Thyroid gland (tissue), 4 donors: ENCODE results near the gene C17orf113. TPM values are rescaled to one million over a fixed set of nuclear protein-coding genes. Genes with fewer than 3 reads are reported as not detected.

Experiments
- DNase-seq, 2 donors: peaks; one replicate each; pipeline ENCODE4 v3.0.0-alpha.2; 2019
- H3K27ac ChIP-seq, 3 donors: fragments of 200-600 bp; sonication (generic); 1 replicate in 2 of 3; 2 replicates in 1 of 3; pipeline ENCODE4 v1.5.1; 2016 to 2019; ENCODE audit warnings: mild to moderate bottlenecking in 1 of 3, moderate library complexity in 1 of 3
- H3K27me3 ChIP-seq: fragments of 200-600 bp; sonication (generic); one replicate; pipeline ENCODE4 v1.5.1; 2019
- H3K36me3 ChIP-seq, 2 donors: fragments of 200-600 bp; sonication (generic); one replicate each; pipeline ENCODE4 v1.5.1; 2016 to 2019
- H3K4me1 ChIP-seq, 2 donors: fragments of 200-600 bp; sonication (generic); one replicate each; pipeline ENCODE4 v1.5.1; 2017 to 2019
- H3K4me3 ChIP-seq, 3 donors: fragments of 200-600 bp; sonication (generic); replicated peaks in 1 of 3; 1 replicate in 2 of 3; 2 replicates in 1 of 3; pipeline ENCODE4 v1.5.1; 2016; ENCODE audit warnings: mild to moderate bottlenecking in 1 of 3
- H3K9me3 ChIP-seq: fragments of 200-600 bp; sonication (generic); one replicate; pipeline ENCODE4 v1.5.1; 2017
- POLR2A ChIP-seq, 2 donors: fragments of 450-650 bp; IDR thresholded peaks; one replicate each; pipeline ENCODE4 v1.6.1; 2017; ENCODE audit warnings: antibody characterized with exemption in 2 of 2, mild to moderate bottlenecking in 2 of 2, moderate library complexity in 1 of 2
- WGBS, 2 donors: methylation state at CpG; one replicate each; pipeline ENCODE4 v1.1.5; 2017; 5-methylcytosine and 5-hydroxymethylcytosine counted together
- intact Hi-C: fragments of 100-400 bp; cut with DNase I; formaldehyde crosslinking; loops from one replicate; pipeline ENCODE4 v1.15.1; 2023
- total RNA-seq, 4 donors: library from RNA; depleted of rRNA; stranded (reverse); fragments of >200 nt; gene quantifications; one replicate each; pipeline ENCODE4 v1.2.3, GENCODE V29; 2016
- TF ChIP-seq, protein P1 (sequence below), 6 experiments: fragments of 200-600 bp in 3 of 6; fragments of 450-650 bp in 3 of 6; sonication (generic) in 3 of 6; IDR thresholded peaks; one replicate each; pipeline ENCODE4 v1.5.1; 2016 to 2019; ENCODE audit warnings: antibody characterized with exemption in 6 of 6, mild to moderate bottlenecking in 2 of 6, inconsistent platforms in 1 of 6, moderate library complexity in 1 of 6

The C17orf113 gene
- total RNA-seq, 4 donors from 2014 or later, result 1.2 to 3.7 (median 2.1) TPM

DNA sequence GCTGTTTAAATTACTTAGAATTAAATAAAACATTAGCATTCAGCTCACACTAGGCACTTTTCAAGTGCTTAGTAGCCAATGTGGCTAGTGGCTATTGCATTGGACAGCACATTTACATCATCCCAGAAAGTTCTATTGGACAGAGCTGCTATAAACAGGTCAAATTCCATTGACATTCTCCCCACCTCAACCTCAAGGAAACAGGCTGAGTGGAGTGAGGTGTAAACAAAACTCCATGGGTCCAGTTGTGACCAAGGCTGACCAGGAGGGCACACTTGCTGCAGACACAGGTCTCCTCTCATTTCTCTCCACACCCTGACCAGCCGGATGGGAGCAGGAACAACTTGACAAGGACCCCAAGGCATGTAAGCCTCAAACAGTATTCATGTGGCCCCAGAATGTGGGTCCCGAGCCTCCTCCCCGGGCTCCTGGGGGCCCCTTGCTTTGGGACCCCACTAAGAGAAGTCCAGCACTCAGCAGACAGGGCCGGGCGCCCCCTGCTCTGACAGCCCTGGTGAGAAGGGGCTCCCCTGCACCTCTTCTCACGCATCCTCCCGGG lies 488 bp downstream of the C17orf113 start:
- peak; percentile 7 to 16 for DNase-seq
- 0% methylated on average over 3 to 5 of the region's 7 CpGs for WGBS, 2 donors
- TF ChIP-seq POLR2A (IDR thresholded peaks at IDR 0.05), result no peak
- TF ChIP-seq, protein P1, sequence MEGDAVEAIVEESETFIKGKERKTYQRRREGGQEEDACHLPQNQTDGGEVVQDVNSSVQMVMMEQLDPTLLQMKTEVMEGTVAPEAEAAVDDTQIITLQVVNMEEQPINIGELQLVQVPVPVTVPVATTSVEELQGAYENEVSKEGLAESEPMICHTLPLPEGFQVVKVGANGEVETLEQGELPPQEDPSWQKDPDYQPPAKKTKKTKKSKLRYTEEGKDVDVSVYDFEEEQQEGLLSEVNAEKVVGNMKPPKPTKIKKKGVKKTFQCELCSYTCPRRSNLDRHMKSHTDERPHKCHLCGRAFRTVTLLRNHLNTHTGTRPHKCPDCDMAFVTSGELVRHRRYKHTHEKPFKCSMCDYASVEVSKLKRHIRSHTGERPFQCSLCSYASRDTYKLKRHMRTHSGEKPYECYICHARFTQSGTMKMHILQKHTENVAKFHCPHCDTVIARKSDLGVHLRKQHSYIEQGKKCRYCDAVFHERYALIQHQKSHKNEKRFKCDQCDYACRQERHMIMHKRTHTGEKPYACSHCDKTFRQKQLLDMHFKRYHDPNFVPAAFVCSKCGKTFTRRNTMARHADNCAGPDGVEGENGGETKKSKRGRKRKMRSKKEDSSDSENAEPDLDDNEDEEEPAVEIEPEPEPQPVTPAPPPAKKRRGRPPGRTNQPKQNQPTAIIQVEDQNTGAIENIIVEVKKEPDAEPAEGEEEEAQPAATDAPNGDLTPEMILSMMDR (IDR thresholded peaks at IDR 0.05), result no peak
- Histone ChIP-seq H3K27ac (peak overlapping the region; percentile 21 to 70 (median 67)), H3K36me3 (no peaks in the 10 kb centered on the region), H3K4me3 (peak overlapping the region; percentile 26 to 65 (median 61)), H3K4me1 (peaks cover 4 to 11% of the 10 kb centered on the region in 2 donors), H3K9me3 (no peaks in the 10 kb centered on the region), H3K27me3 (no peaks in the 10 kb centered on the region)
- intact Hi-C loops, result no loop called here

DNA sequence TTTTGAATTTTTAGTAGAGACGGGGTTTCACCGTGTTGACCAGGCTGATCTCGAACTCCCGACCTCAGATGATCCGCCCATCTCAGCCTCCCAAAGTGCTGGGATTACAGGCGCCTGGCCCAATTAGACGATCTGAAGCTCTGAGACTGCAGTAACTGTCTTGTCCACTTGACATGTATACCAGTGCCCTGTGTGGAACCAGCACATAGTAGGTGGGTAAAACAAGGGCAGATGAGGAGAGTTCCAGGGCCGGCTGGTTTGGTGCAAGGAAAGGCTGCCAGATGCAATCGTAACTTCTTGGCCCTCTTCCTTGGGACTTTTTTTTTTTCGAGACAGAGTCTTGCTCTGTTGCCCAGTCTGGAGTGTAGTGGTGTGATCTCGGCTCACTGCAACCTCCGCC lies 3.1 kb downstream of the C17orf113 start:
- Histone ChIP-seq H3K4me1 (peaks cover 4 to 11% of the 10 kb centered on the region in 2 donors), H3K9me3 (no peaks in the 10 kb centered on the region), H3K4me3 (no peak overlapping the region), H3K27ac (no peak overlapping the region), H3K36me3 (no peaks in the 10 kb centered on the region), H3K27me3 (no peaks in the 10 kb centered on the region)
- intact Hi-C loops, result no loop called here
- DNase-seq, result no peak
- no peak for TF ChIP-seq POLR2A (IDR thresholded peaks at IDR 0.05)
- TF ChIP-seq, protein P1 (IDR thresholded peaks at IDR 0.05), result no peak
- 88 to 89% methylated on average over 12 of the region's 12 CpGs for WGBS, 2 donors

DNA sequence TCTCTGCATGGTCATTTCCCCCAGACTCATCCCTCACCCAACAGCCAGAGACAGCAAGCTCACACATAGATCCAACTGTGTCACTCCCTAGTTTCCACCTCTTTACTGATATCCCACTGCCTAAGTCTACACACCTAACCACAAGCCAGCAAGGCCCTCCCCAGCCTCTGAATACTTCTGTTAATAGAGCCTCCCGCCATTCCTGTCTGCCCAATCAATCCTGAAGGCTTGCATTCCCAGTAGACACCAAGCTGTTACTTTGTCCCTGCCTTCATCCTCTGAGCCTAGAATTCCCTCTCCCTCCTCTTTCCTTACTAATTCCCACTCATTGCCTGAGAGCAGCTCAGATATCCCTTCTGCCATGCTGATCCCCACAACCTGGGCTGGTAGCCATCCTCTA lies 4.7 kb downstream of the C17orf113 start:
- peaks cover under 1 to 6% of the 10 kb centered on the region in 2 donors for H3K4me1 ChIP-seq
- WGBS, 2 donors, result 83 to 89% methylated on average over 1 of the region's 1 CpG
- H3K9me3 ChIP-seq, result no peaks in the 10 kb centered on the region
- no peak overlapping the region for H3K4me3 ChIP-seq
- TF ChIP-seq POLR2A (IDR thresholded peaks at IDR 0.05), result no peak
- no peak overlapping the region for H3K27ac ChIP-seq
- no peaks in the 10 kb centered on the region for H3K36me3 ChIP-seq
- no peaks in the 10 kb centered on the region for H3K27me3 ChIP-seq
- DNase-seq, result no peak
- intact Hi-C loops, result no loop called here

DNA sequence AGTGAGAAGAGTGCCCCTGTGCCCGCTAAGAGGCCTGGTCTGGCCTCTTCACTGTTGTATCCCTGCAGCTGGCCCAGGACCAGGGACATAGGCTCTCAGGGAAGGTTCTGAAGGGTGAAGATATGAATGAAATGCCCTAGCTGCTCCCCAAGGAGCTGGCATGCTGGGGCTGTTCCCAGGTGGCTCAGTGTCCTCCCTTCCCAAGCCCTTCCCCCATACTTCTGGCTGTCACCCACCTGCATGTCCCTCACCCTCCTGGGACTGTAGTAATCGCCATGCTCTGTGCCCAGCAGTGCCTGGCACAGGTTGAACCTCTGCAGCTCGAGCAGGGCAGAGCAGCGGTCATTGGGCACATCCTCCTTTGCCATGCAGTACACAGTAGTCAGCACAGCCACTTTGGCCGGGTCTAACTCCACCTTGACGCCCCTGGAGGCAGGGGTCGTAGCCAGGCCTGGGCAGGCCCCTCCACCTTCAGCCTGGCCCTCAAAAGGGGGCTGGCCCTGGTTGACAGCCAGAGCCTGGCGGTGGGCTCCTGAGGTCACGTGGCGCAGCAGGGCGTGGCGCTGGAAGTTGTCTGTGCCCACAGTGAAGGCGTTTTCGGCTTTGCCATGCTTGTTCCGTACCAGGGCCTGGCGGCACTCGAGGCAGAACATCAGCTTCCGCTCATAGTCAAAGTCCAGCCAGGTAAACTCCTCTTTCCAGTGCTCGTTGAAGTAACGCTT lies 7.6 kb downstream of the C17orf113 start:
- no peaks in the 10 kb centered on the region for H3K4me1 ChIP-seq
- no peak for DNase-seq
- intact Hi-C loops, result no loop called here
- H3K27me3 ChIP-seq, result no peaks in the 10 kb centered on the region
- no peaks in the 10 kb centered on the region for H3K9me3 ChIP-seq
- H3K36me3 ChIP-seq, result no peaks in the 10 kb centered on the region
- WGBS, 2 donors, result 90 to 92% methylated on average over 5 to 17 of the region's 20 CpGs
- TF ChIP-seq, protein P1 (IDR thresholded peaks at IDR 0.05), result no peak
- H3K27ac ChIP-seq, result no peak overlapping the region
- H3K4me3 ChIP-seq, result no peak overlapping the region

DNA sequence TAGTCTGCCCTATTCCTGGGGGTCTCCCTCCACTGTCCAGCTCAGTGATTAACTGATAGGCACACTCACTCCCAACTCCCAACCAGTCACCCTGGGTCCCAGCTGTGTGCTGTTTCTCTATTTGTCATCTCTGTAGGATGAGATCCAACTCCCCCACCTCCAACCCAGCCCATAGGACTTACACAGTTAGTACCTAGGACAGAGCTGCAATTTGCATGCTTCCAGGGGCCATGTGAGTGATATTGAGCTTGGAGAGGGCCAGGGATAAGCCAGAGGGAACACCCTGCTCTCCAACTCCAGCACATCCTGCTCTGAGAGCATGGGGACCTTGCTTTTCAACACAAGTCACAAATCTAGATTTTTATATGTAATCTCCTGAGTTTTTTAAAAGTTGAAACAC lies 8.8 kb downstream of the C17orf113 start:
- H3K4me3 ChIP-seq, result no peak overlapping the region
- no peaks in the 10 kb centered on the region for H3K4me1 ChIP-seq
- intact Hi-C loops, result no loop called here
- no peaks in the 10 kb centered on the region for H3K9me3 ChIP-seq
- no peaks in the 10 kb centered on the region for H3K36me3 ChIP-seq
- no peaks in the 10 kb centered on the region for H3K27me3 ChIP-seq
- TF ChIP-seq POLR2A (IDR thresholded peaks at IDR 0.05), result no peak
- TF ChIP-seq, protein P1 (IDR thresholded peaks at IDR 0.05), result no peak
- no peak for DNase-seq
- no peak overlapping the region for H3K27ac ChIP-seq
